ENCODE measurements around the gene TBXA2R.

DNA sequence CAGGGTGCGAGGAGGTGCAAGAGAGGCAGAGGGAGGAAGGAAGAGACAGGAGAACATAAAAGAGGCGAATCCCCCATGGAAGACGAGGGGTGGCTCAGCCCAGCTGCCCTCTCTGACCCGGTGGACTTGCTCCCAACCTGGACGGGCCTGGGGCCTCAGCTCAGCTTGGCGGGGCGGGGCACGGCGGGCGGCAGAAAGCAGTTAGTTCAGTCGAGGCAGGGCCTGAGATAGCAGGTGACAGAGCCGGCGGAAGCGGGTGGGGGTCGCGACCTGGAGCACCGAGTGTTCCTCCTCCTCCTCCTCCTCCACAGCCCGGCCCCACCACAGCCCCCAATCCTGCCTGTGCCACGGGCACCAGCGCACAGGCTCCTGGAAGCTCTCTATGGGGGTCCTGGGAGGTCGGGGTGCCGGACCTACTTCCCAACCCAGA is 26.9 kb upstream of the TBXA2R start:
- TF ChIP-seq, protein P1, sequence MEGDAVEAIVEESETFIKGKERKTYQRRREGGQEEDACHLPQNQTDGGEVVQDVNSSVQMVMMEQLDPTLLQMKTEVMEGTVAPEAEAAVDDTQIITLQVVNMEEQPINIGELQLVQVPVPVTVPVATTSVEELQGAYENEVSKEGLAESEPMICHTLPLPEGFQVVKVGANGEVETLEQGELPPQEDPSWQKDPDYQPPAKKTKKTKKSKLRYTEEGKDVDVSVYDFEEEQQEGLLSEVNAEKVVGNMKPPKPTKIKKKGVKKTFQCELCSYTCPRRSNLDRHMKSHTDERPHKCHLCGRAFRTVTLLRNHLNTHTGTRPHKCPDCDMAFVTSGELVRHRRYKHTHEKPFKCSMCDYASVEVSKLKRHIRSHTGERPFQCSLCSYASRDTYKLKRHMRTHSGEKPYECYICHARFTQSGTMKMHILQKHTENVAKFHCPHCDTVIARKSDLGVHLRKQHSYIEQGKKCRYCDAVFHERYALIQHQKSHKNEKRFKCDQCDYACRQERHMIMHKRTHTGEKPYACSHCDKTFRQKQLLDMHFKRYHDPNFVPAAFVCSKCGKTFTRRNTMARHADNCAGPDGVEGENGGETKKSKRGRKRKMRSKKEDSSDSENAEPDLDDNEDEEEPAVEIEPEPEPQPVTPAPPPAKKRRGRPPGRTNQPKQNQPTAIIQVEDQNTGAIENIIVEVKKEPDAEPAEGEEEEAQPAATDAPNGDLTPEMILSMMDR (IDR thresholded peaks at IDR 0.05; ENCODE audit: low read length), result no peak
- TF ChIP-seq EZH2 (optimal IDR thresholded peaks at IDR 0.05; ENCODE audit: low read depth, low read length) (no peak), EZH2phosphoT487 (IDR thresholded peaks at IDR 0.05; ENCODE audit: low read length) (no peak)
